Testis (tissue), 2 donors: ENCODE results near the gene POLDIP2.
A peak's percentile ranks its signal among the peaks of the same experiment; 100 is the strongest.

ENCODE experiments used
- CTCF ChIP-seq, 3 experiments: fragments of 450-650 bp in 2 of 3; fragments of 200-600 bp in 1 of 3; sonication (generic) in 1 of 3; IDR thresholded peaks; one replicate each; pipeline ENCODE4 v1.5.1; 2016 to 2019; ENCODE audit warnings: antibody characterized with exemption in 3 of 3, mild to moderate bottlenecking in 2 of 3, moderate library complexity in 1 of 3
- POLR2A ChIP-seq: fragments of 450-650 bp; IDR thresholded peaks from one replicate; pipeline ENCODE4 v1.6.1; 2017; ENCODE audit warnings: antibody characterized with exemption, mild to moderate bottlenecking, moderate library complexity

DNA sequence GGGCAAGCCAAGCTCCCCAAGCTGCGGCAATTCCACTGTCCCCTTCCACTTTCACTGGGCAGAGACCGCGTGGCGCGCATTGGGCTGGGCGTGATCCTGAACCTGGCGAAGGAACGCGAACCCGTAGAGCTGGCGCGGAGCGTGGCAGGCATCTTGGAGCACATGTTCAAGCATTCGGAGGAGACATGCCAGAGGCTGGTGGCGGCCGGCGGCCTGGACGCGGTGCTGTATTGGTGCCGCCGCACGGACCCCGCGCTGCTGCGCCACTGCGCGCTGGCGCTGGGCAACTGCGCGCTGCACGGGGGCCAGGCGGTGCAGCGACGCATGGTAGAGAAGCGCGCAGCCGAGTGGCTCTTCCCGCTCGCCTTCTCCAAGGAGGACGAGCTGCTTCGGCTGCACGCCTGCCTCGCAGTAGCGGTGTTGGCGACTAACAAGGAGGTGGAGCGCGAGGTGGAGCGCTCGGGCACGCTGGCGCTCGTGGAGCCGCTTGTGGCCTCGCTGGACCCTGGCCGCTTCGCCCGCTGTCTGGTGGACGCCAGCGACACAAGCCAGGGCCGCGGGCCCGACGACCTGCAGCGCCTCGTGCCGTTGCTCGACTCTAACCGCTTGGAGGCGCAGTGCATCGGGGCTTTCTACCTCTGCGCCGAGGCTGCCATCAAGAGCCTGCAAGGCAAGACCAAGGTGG lies 24.0 kb upstream of the POLDIP2 start:
- peak in 1 of 3 experiments; percentile 3 for TF ChIP-seq CTCF (IDR thresholded peaks at IDR 0.05)
- no peak for TF ChIP-seq POLR2A
